ENCODE data around the gene SLC4A8.

SLC4A8 gene

GRCh38 chr12:51405801-51406207 lies 18.8 kb upstream of the SLC4A8 start:
- TF ChIP-seq CTCF (IDR thresholded peaks at IDR 0.05) (no peak), ZFX (IDR thresholded peaks at IDR 0.05; ENCODE audit: borderline replicate concordance) (no peak)

GRCh38 chr12:51406290-51406689 lies 18.3 kb upstream of the SLC4A8 start:
- TF ChIP-seq ZFX (IDR thresholded peaks at IDR 0.05; ENCODE audit: borderline replicate concordance) (no peak), CTCF (IDR thresholded peaks at IDR 0.05) (no peak)
- H3K27ac ChIP-seq, result no peak overlapping the region

More at GRCh38 chr12:51405801-51406207, 18.8 kb upstream of the SLC4A8 start:
- H3K27ac ChIP-seq, result no peak overlapping the region

- TF ChIP-seq ZFX (IDR thresholded peaks at IDR 0.05; ENCODE audit: borderline replicate concordance) (no peak), CTCF (IDR thresholded peaks at IDR 0.05) (no peak)
- H3K27ac ChIP-seq, result no peak overlapping the region
These were observed 17.8 kb upstream of the SLC4A8 start for GRCh38 chr12:51406859-51407258.

GRCh38 chr12:51407604-51408003 lies 17.0 kb upstream of the SLC4A8 start:
- TF ChIP-seq ZFX (IDR thresholded peaks at IDR 0.05; ENCODE audit: borderline replicate concordance) (no peak), CTCF (IDR thresholded peaks at IDR 0.05) (no peak)
- H3K27ac ChIP-seq, result no peak overlapping the region

- TF ChIP-seq CTCF (IDR thresholded peaks at IDR 0.05) (no peak), ZFX (IDR thresholded peaks at IDR 0.05; ENCODE audit: borderline replicate concordance) (no peak)
- no peak overlapping the region for H3K27ac ChIP-seq
These were observed 14.8 kb upstream of the SLC4A8 start for GRCh38 chr12:51409846-51410245.

GRCh38 chr12:51413149-51413548 lies 11.5 kb upstream of the SLC4A8 start:
- no peak for TF ChIP-seq CTCF (IDR thresholded peaks at IDR 0.05)
- TF ChIP-seq ZFX (IDR thresholded peaks at IDR 0.05; ENCODE audit: borderline replicate concordance), result no peak
- H3K27ac ChIP-seq, result no peak overlapping the region

- TF ChIP-seq CTCF (IDR thresholded peaks at IDR 0.05), result no peak
- no peak for TF ChIP-seq ZFX (IDR thresholded peaks at IDR 0.05; ENCODE audit: borderline replicate concordance)
- no peak overlapping the region for H3K27ac ChIP-seq
These were observed 10.8 kb upstream of the SLC4A8 start for GRCh38 chr12:51413791-51414190.

Data from 22Rv1 (cell line).